ENCODE data around the gene USP13.
A peak's percentile ranks its signal among the peaks of the same experiment; 100 is the strongest.
"Not testable (repeated sequence)": the region's sequence is repeated elsewhere in the genome, so short reads cannot be mapped to it uniquely, and the experiment has no call there.

Gene USP13

GRCh38 chr3:179630753-179631451 lies 21.9 kb upstream of the USP13 start:
- TF ChIP-seq CTCF (IDR thresholded peaks at IDR 0.05; ENCODE audit: borderline replicate concordance, insufficient read depth, low read depth, low read length) = no peak
- no peak overlapping the region for H3K4me3 ChIP-seq (ENCODE audit: low read depth, low read length)

GRCh38 chr3:179640469-179640868 lies 12.4 kb upstream of the USP13 start:
- TF ChIP-seq CTCF (IDR thresholded peaks at IDR 0.05; ENCODE audit: borderline replicate concordance, insufficient read depth, low read depth, low read length) = no peak
- H3K4me3 ChIP-seq (ENCODE audit: low read depth, low read length) = no peak overlapping the region

GRCh38 chr3:179642871-179643270 lies 10.0 kb upstream of the USP13 start:
- TF ChIP-seq CTCF (IDR thresholded peaks at IDR 0.05; ENCODE audit: borderline replicate concordance, insufficient read depth, low read depth, low read length) = no peak
- no peak overlapping the region for H3K4me3 ChIP-seq (ENCODE audit: low read depth, low read length)

GRCh38 chr3:179643837-179644236 lies 9.0 kb upstream of the USP13 start:
- not testable (repeated sequence) for H3K4me3 ChIP-seq (ENCODE audit: low read depth, low read length)

- no peak for TF ChIP-seq CTCF (IDR thresholded peaks at IDR 0.05; ENCODE audit: borderline replicate concordance, insufficient read depth, low read depth, low read length)
- no peak overlapping the region for H3K4me3 ChIP-seq (ENCODE audit: low read depth, low read length)
Observed at GRCh38 chr3:179646177-179646576, 6.7 kb upstream of the USP13 start.

- H3K4me3 ChIP-seq (ENCODE audit: low read depth, low read length) = peak overlapping the region; percentile 98
- no peak for TF ChIP-seq CTCF (IDR thresholded peaks at IDR 0.05; ENCODE audit: borderline replicate concordance, insufficient read depth, low read depth, low read length)
Observed at GRCh38 chr3:179651687-179652446, 973 bp upstream of the USP13 start.

- H3K4me3 ChIP-seq (ENCODE audit: low read depth, low read length) = peak overlapping the region; percentile 98
- no peak for TF ChIP-seq CTCF (IDR thresholded peaks at IDR 0.05; ENCODE audit: borderline replicate concordance, insufficient read depth, low read depth, low read length)
Observed at GRCh38 chr3:179653096-179653797, 407 bp downstream of the USP13 start.
